SK-N-MC (cell line): Measurements from ENCODE around the gene GREB1.

Source experiments
- EZH2 ChIP-seq: fragments of 200-600 bp; sonication (generic); IDR thresholded peaks from one replicate; pipeline ENCODE4 v1.6.1; 2017; ENCODE audit warnings: antibody characterized with exemption
- POLR2AphosphoS5 ChIP-seq: IDR thresholded peaks from 2 replicates; pipeline ENCODE4 v1.6.1; 2012; ENCODE audit warnings: mild to moderate bottlenecking, low read depth, low read length, borderline replicate concordance

DNA sequence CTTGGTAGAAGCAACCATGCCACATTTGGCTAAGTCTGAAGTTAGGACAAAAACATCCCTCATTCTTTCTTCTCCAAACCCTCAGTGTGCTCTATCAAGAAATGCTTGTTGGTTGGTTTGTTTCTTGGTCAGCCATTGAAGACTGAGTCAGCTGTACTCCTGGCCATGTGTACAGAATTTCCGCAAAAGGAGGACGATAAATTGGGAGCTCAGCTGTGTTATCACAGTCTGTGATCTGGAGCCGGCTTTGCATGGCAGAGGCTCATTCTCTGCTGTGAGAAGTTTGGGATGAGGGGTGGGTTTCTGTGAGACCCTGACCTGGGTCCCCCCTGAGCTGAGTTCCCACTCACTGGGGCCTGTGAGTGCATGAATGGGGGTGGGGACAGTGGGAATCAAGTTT is 41.6 kb upstream of the GREB1 start:
- TF ChIP-seq EZH2 (no peak), POLR2AphosphoS5 (no peak)
